Measurements from ENCODE around the gene MRPS18B. TPM values are rescaled to one million over a fixed set of nuclear protein-coding genes. Genes with fewer than 3 reads are reported as not detected.

MRPS18B gene
- total RNA-seq, 1 donor from 2014 or later: 36.6 TPM

- Mint-ChIP-seq H3K9me3 (ENCODE audit: unreplicated experiment) (no peaks in the 10 kb centered on the region), H3K27me3 (ENCODE audit: unreplicated experiment) (no peaks in the 10 kb centered on the region), H3K36me3 (ENCODE audit: unreplicated experiment) (peaks cover 24% of the 10 kb centered on the region), H3K4me1 (ENCODE audit: unreplicated experiment) (peaks cover 15% of the 10 kb centered on the region), H3K27ac (ENCODE audit: unreplicated experiment) (peak overlapping the region; percentile 74), H3K4me3 (ENCODE audit: unreplicated experiment) (peak overlapping the region; percentile 83)
- DNase-seq (ENCODE audit: extremely low spot score, unreplicated experiment): peak; percentile 90
- TF ChIP-seq CTCF (IDR thresholded peaks at IDR 0.05): no peak
These were observed 29.8 kb downstream of the MRPS18B start for GRCh38 chr6:30647242-30648116.

GRCh38 chr6:30651143-30651542 lies 33.5 kb downstream of the MRPS18B start:
- H3K27ac Mint-ChIP-seq (ENCODE audit: unreplicated experiment): no peak overlapping the region
- H3K36me3 Mint-ChIP-seq (ENCODE audit: unreplicated experiment): peaks cover 33% of the 10 kb centered on the region
- H3K4me1 Mint-ChIP-seq (ENCODE audit: unreplicated experiment): peaks cover 13% of the 10 kb centered on the region
- no peak for TF ChIP-seq CTCF (IDR thresholded peaks at IDR 0.05)
- no peak overlapping the region for H3K4me3 Mint-ChIP-seq (ENCODE audit: unreplicated experiment)
- no peaks in the 10 kb centered on the region for H3K9me3 Mint-ChIP-seq (ENCODE audit: unreplicated experiment)
- H3K27me3 Mint-ChIP-seq (ENCODE audit: unreplicated experiment): no peaks in the 10 kb centered on the region
- no peak for DNase-seq (ENCODE audit: extremely low spot score, unreplicated experiment)

GRCh38 chr6:30654798-30655742 lies 37.4 kb downstream of the MRPS18B start:
- Mint-ChIP-seq H3K27ac (ENCODE audit: unreplicated experiment) (no peak overlapping the region), H3K9me3 (ENCODE audit: unreplicated experiment) (no peaks in the 10 kb centered on the region), H3K4me1 (ENCODE audit: unreplicated experiment) (no peaks in the 10 kb centered on the region), H3K27me3 (ENCODE audit: unreplicated experiment) (no peaks in the 10 kb centered on the region), H3K36me3 (ENCODE audit: unreplicated experiment) (peaks cover 55% of the 10 kb centered on the region), H3K4me3 (ENCODE audit: unreplicated experiment) (no peak overlapping the region)
- DNase-seq (ENCODE audit: extremely low spot score, unreplicated experiment): no peak
- no peak for TF ChIP-seq CTCF (IDR thresholded peaks at IDR 0.05)

- Mint-ChIP-seq H3K4me1 (ENCODE audit: unreplicated experiment) (no peaks in the 10 kb centered on the region), H3K4me3 (ENCODE audit: unreplicated experiment) (no peak overlapping the region)
These were observed 38.1 kb downstream of the MRPS18B start for GRCh38 chr6:30655743-30656094.

More at GRCh38 chr6:30655743-30656094, 38.1 kb downstream of the MRPS18B start:
- Mint-ChIP-seq H3K9me3 (ENCODE audit: unreplicated experiment) (no peaks in the 10 kb centered on the region), H3K27me3 (ENCODE audit: unreplicated experiment) (no peaks in the 10 kb centered on the region), H3K36me3 (ENCODE audit: unreplicated experiment) (peaks cover 58% of the 10 kb centered on the region), H3K27ac (ENCODE audit: unreplicated experiment) (no peak overlapping the region)
- no peak for DNase-seq (ENCODE audit: extremely low spot score, unreplicated experiment)
- TF ChIP-seq CTCF (IDR thresholded peaks at IDR 0.05): no peak

Measured in osteocyte (in vitro differentiated cells).